Smooth muscle cell of the pulmonary artery (primary cell): ENCODE measurements around the gene ETFA. TPM values are rescaled to one million over a fixed set of nuclear protein-coding genes. Genes with fewer than 3 reads are reported as not detected.

ENCODE experiments used
- total RNA-seq: library from RNA; depleted of rRNA; stranded (reverse); fragments of >200 nt; gene quantifications from 2 replicates; pipeline ENCODE4 v1.2.3, GENCODE V29; 2014

ETFA gene
- total RNA-seq, result 98.3 and 109 TPM in 2 replicates

GRCh38 chr15:76311100-76311953, at the start of gene ETFA:
ETFA (minus strand) TSS chr15:76311469; CDS start chr15:76311388, 81 bp downstream.

DNA sequence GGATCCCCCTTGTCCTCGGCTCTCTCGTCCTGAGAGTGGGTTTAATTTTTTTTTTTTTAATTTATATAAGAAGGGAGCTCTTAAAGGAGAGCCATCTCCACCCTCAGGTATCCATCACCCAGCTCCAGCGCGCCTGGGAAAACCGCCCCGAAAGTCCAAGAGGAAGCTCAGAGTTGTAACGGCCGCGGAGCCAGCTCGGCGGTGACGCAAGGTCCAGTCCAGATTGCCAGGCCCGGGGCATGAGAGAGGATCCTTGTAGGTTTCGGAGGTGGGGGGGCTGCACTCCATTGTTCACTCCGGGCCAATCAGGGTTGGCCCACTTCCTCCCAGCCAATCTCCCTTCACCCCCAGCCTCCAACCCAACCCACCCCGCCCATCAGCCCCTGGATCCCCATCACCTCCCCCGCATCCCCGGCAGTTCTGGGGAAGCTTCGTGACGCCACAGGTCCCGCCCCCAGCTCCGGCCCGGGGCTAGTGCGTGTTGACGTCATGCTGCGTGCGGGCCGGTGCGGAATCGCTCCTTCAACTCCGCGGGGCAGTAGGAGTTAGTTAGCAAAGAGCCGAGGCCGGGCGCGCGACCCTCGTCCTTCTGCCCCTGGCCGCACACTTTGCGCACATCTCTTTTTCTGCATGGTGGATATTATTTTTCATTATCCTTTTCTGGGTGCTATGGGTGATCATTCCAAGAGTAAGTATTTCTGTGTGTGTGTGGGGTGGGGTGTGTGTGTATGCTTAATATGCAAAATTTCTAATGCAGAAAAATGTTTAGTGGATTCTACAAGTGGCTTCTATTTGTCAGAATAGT, 25.2 kb upstream of the ETFA start, which contains the start of gene ISL2:
TSS of gene ISL2 (plus strand) at position 520 of the 805 bp plus-strand sequence. CDS start at position 631, 111 bp downstream.

Other genes with a start within 250 kb of the ETFA start
- 0.46 TPM in 1 of 2 replicates, not detected in the other for gene ISL2, start 25.3 kb upstream of the ETFA start, total RNA-seq